Hepatocyte (in vitro differentiated cells): Measurements from ENCODE around the gene KRT85. TPM values are rescaled to one million over a fixed set of nuclear protein-coding genes. Genes with fewer than 3 reads are reported as not detected.

Source experiments
- DNase-seq: peaks from one replicate; pipeline ENCODE4 v3.0.0-alpha.2; 2016; ENCODE audit warnings: low spot score
- H2AFZ ChIP-seq: fragments of 200-600 bp; sonication (generic); 2 replicates; pipeline ENCODE4 v1.6.0; 2016; ENCODE audit warnings: antibody characterized with exemption, mild to moderate bottlenecking
- H3K27ac ChIP-seq: fragments of 200-600 bp; sonication (generic); 2 replicates; pipeline ENCODE4 v1.5.1; 2016; ENCODE audit warnings: mild to moderate bottlenecking
- H3K27me3 ChIP-seq: fragments of 200-600 bp; sonication (generic); 2 replicates; pipeline ENCODE4 v1.6.1; 2016
- H3K36me3 ChIP-seq: fragments of 200-600 bp; sonication (generic); replicated peaks from 2 replicates; pipeline ENCODE4 v1.5.1; 2016; ENCODE audit warnings: low read depth; ENCODE audit not compliant: insufficient read depth
- H3K4me1 ChIP-seq: fragments of 200-600 bp; sonication (generic); 2 replicates; pipeline ENCODE4 v1.5.1; 2016; ENCODE audit warnings: mild to moderate bottlenecking, moderate library complexity; ENCODE audit not compliant: insufficient read depth
- H3K4me2 ChIP-seq: fragments of 200-600 bp; sonication (generic); 2 replicates; pipeline ENCODE4 v1.6.0; 2016
- H3K4me3 ChIP-seq: fragments of 200-600 bp; sonication (generic); 2 replicates; pipeline ENCODE4 v1.5.1; 2016; ENCODE audit warnings: mild to moderate bottlenecking
- H3K79me2 ChIP-seq: fragments of 200-600 bp; sonication (generic); 2 replicates; pipeline ENCODE4 v1.6.0; 2017; ENCODE audit warnings: mild to moderate bottlenecking
- H3K9me2 ChIP-seq: fragments of 200-600 bp; sonication (generic); replicated peaks from 2 replicates; pipeline ENCODE4 v1.6.0; 2017; ENCODE audit warnings: mild to moderate bottlenecking; ENCODE audit not compliant: insufficient read depth
- H3K9me3 ChIP-seq: fragments of 200-600 bp; sonication (generic); 2 replicates; pipeline ENCODE4 v1.5.1; 2016; ENCODE audit warnings: low read depth, mild to moderate bottlenecking
- H4K20me1 ChIP-seq: fragments of 200-600 bp; sonication (generic); 2 replicates; pipeline ENCODE4 v1.6.0; 2016; ENCODE audit warnings: mild to moderate bottlenecking; ENCODE audit not compliant: insufficient read depth, poor library complexity, severe bottlenecking
- EZH2 ChIP-seq: fragments of 200-600 bp; sonication (generic); IDR thresholded peaks from 2 replicates; pipeline ENCODE4 v1.6.1; 2016; ENCODE audit warnings: antibody characterized with exemption, mild to moderate bottlenecking, borderline replicate concordance
- EZH2phosphoT487 ChIP-seq: fragments of 200-600 bp; sonication (generic); IDR thresholded peaks from one replicate; pipeline ENCODE4 v1.6.1; 2018; ENCODE audit warnings: antibody characterized with exemption, mild to moderate bottlenecking, low read depth, moderate library complexity; ENCODE audit not compliant: unreplicated experiment, severe bottlenecking
- WGBS: methylation state at CpG from one replicate; pipeline ENCODE4 v1.1.6; 2016; ENCODE audit warnings: low lambda C conversion rate; ENCODE audit errors: missing lambda C conversion rate; 5-methylcytosine and 5-hydroxymethylcytosine counted together
- polyA plus RNA-seq: library from polyadenylated mRNA; unstranded; fragments of >200 nt; fragmentation: Nextera tagmentation; extraction: Ambion mirVana; gene quantifications from 2 replicates; pipeline ENCODE4 v1.2.1, GENCODE V29; 2016
- total RNA-seq: library from RNA; depleted of rRNA; stranded (reverse); fragments of >200 nt; gene quantifications from 2 replicates; pipeline ENCODE4 v1.2.3, GENCODE V29; 2014
- TF ChIP-seq, protein P1 (sequence below): fragments of 200-600 bp; sonication (generic); IDR thresholded peaks from 2 replicates; pipeline ENCODE4 v1.5.1; 2016; ENCODE audit warnings: antibody characterized with exemption, mild to moderate bottlenecking; ENCODE audit not compliant: poor library complexity

The KRT85 gene
- total and polyA plus RNA-seq, 2 experiments from 2014 or later, result not detected

DNA sequence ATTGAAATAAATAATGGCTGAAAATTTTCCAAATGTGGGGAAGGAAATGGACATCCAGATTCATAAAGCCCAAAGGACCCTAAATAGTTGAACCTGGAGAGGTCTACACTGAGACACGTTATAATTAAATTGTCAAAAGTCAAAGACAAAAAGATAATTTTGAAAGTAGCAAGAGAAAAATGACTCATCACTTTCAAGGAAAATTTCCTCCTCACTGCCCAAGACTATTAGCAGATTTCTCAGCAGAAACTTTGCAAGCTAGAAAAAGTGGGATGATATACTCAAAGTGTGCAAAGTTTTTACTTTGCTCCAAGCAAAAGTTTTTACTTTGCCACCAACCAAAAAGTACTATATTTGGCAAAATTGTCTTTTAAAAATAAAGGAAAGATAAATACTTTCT lies 30.2 kb downstream of the KRT85 start:
- Histone ChIP-seq H3K79me2 (no peaks in the 10 kb centered on the region), H3K4me1 (no peaks in the 10 kb centered on the region), H3K9me2 (no peaks in the 10 kb centered on the region), H3K27ac (no peak overlapping the region), H3K9me3 (no peaks in the 10 kb centered on the region), H4K20me1 (no peaks in the 10 kb centered on the region), H3K27me3 (no peaks in the 10 kb centered on the region), H3K4me2 (no peak overlapping the region), H2AFZ (no peak overlapping the region), H3K36me3 (no peaks in the 10 kb centered on the region), H3K4me3 (no peak overlapping the region)
- 55% methylated on average over 1 of the region's 1 CpG for WGBS
- DNase-seq, result no peak
- no peak for TF ChIP-seq EZH2phosphoT487
- TF ChIP-seq, protein P1, sequence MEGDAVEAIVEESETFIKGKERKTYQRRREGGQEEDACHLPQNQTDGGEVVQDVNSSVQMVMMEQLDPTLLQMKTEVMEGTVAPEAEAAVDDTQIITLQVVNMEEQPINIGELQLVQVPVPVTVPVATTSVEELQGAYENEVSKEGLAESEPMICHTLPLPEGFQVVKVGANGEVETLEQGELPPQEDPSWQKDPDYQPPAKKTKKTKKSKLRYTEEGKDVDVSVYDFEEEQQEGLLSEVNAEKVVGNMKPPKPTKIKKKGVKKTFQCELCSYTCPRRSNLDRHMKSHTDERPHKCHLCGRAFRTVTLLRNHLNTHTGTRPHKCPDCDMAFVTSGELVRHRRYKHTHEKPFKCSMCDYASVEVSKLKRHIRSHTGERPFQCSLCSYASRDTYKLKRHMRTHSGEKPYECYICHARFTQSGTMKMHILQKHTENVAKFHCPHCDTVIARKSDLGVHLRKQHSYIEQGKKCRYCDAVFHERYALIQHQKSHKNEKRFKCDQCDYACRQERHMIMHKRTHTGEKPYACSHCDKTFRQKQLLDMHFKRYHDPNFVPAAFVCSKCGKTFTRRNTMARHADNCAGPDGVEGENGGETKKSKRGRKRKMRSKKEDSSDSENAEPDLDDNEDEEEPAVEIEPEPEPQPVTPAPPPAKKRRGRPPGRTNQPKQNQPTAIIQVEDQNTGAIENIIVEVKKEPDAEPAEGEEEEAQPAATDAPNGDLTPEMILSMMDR, result no peak
- TF ChIP-seq EZH2, result no peak

DNA sequence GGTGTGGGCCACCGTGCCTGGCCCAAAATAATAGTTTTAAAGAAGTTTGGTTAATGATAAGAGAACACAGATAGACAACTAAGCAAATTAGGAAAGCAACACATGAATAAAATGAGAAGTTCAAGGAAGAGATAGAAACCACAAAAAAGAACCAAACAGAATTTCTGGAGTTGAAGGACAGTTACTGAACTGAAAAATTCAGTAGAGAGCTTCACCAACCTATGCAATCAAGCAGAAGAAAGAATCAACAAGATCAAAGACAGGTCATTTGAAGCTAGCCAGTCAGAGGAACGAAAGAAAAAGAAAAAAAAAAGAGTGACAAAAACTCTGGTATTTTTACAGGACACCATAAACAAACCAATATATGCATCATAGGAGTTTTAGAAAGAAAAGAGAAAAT lies 30.6 kb downstream of the KRT85 start:
- Histone ChIP-seq H2AFZ (no peak overlapping the region), H3K79me2 (no peaks in the 10 kb centered on the region), H3K4me2 (no peak overlapping the region), H4K20me1 (no peaks in the 10 kb centered on the region), H3K27me3 (no peaks in the 10 kb centered on the region), H3K36me3 (no peaks in the 10 kb centered on the region), H3K4me1 (no peaks in the 10 kb centered on the region), H3K9me2 (no peaks in the 10 kb centered on the region), H3K4me3 (no peak overlapping the region), H3K9me3 (no peaks in the 10 kb centered on the region), H3K27ac (no peak overlapping the region)
- WGBS, result 67% methylated on average over 2 of the region's 2 CpGs
- no peak for TF ChIP-seq EZH2phosphoT487
- TF ChIP-seq, protein P1, result no peak
- TF ChIP-seq EZH2, result no peak
- no peak for DNase-seq

DNA sequence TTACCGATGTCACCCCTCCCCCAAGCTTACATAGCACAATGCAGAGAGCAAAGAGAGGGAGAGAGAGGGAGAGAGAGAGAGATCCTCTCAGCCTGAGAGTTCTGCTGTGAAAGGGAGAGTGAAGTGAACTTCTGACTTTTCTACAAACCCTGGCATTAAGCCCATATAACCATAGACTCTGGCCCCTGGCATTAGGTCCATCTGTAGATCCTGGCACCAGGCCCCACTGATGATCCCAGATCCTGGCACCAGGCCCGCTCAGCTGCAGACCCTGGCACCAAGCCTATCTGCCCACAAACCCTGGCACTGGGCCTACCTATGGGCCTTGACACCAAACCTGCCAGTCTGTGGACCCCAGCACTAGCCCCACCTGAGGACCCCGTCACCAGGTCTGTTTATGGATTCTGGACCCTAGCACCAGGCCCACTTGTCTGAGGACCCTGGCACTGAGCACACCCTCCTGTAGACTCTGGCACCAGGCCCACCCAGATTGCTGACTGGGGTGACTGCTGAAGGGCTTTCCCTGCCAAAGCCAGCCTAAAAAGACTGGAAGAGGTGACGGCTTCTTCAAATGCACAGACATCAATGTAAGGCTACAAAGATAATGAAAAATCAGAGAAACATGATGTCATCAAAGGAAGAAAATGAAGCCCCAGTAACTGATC lies 31.6 kb downstream of the KRT85 start:
- no peak overlapping the region for H3K27ac ChIP-seq
- DNase-seq, result no peak
- no peaks in the 10 kb centered on the region for H3K9me2 ChIP-seq
- H2AFZ ChIP-seq, result no peak overlapping the region
- no peaks in the 10 kb centered on the region for H3K4me1 ChIP-seq
- H3K4me3 ChIP-seq, result no peak overlapping the region
- TF ChIP-seq EZH2phosphoT487 (no peak), EZH2 (no peak)
- TF ChIP-seq, protein P1, result no peak
- no peaks in the 10 kb centered on the region for H3K36me3 ChIP-seq
- no peaks in the 10 kb centered on the region for H3K27me3 ChIP-seq
- H3K4me2 ChIP-seq, result no peak overlapping the region
- H4K20me1 ChIP-seq, result no peaks in the 10 kb centered on the region
- 87% methylated on average over 4 of the region's 4 CpGs for WGBS
- no peaks in the 10 kb centered on the region for H3K9me3 ChIP-seq
- H3K79me2 ChIP-seq, result no peaks in the 10 kb centered on the region

DNA sequence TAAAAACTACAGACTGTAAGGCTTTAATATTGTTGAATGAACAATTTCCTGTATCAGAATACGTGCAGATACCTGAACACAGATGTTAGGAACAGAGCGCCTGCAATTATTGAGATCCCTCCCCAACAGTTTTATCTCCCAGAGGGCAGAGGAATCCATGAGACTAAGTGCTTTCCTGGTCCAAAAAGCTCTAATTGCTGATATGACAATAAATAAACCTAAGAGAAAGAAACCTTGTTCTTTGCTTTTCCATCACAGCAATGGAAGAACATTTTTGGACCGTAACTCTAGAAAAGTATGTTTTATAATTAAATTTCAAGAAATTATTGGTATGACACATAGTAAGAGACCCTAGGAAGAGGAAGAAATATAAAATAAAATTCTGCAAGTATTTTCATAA lies 33.1 kb downstream of the KRT85 start:
- Histone ChIP-seq H3K27ac (no peak overlapping the region), H3K9me2 (no peaks in the 10 kb centered on the region), H3K79me2 (no peaks in the 10 kb centered on the region), H3K4me1 (no peaks in the 10 kb centered on the region), H3K9me3 (no peaks in the 10 kb centered on the region), H4K20me1 (no peaks in the 10 kb centered on the region), H3K27me3 (no peaks in the 10 kb centered on the region), H3K36me3 (no peaks in the 10 kb centered on the region), H2AFZ (no peak overlapping the region), H3K4me3 (no peak overlapping the region), H3K4me2 (no peak overlapping the region)
- TF ChIP-seq, protein P1, result no peak
- TF ChIP-seq EZH2phosphoT487 (no peak), EZH2 (no peak)
- WGBS, result 84% methylated on average over 3 of the region's 3 CpGs
- no peak for DNase-seq
